Loucy (cell line): Measurements from ENCODE around the gene RBM33.

Experiments
- H2AFZ ChIP-seq: fragments of 200-600 bp; sonication (generic); 2 replicates; pipeline ENCODE4 v1.6.0; 2016; ENCODE audit warnings: antibody characterized with exemption, mild to moderate bottlenecking, low read length, moderate library complexity
- H3F3A ChIP-seq: fragments of 200-600 bp; 2 replicates; pipeline ENCODE4 v1.6.0; 2016; ENCODE audit warnings: antibody characterized with exemption, low read depth, mild to moderate bottlenecking
- H3K27me3 ChIP-seq: fragments of 200-600 bp; sonication (generic); 2 replicates; pipeline ENCODE4 v1.6.1; 2014; ENCODE audit warnings: low read length, mild to moderate bottlenecking; ENCODE audit not compliant: insufficient read depth, poor library complexity, severe bottlenecking
- H3K36me3 ChIP-seq: fragments of 200-600 bp; sonication (generic); 2 replicates; pipeline ENCODE4 v1.6.1; 2016; ENCODE audit warnings: low read length; ENCODE audit not compliant: insufficient read depth
- H3K4me1 ChIP-seq: fragments of 200-600 bp; sonication (generic); 2 replicates; pipeline ENCODE4 v1.5.1; 2014; ENCODE audit warnings: low read length, mild to moderate bottlenecking; ENCODE audit not compliant: insufficient read depth, poor library complexity, severe bottlenecking
- H3K4me2 ChIP-seq: fragments of 200-600 bp; sonication (generic); 2 replicates; pipeline ENCODE4 v1.6.0; 2014; ENCODE audit warnings: antibody characterized with exemption, low read length, low read depth, mild to moderate bottlenecking; ENCODE audit not compliant: poor library complexity, severe bottlenecking
- H3K4me3 ChIP-seq: fragments of 200-600 bp; sonication (generic); 2 replicates; pipeline ENCODE4 v1.5.1; 2014; ENCODE audit warnings: low read length, mild to moderate bottlenecking, mixed read lengths; ENCODE audit not compliant: poor library complexity, severe bottlenecking
- H3K79me2 ChIP-seq: fragments of 200-600 bp; sonication (generic); 2 replicates; pipeline ENCODE4 v1.6.1; 2014; ENCODE audit warnings: low read length; ENCODE audit not compliant: insufficient read depth
- H3K9ac ChIP-seq: fragments of 200-600 bp; sonication (generic); 2 replicates; pipeline ENCODE4 v1.6.0; 2014; ENCODE audit warnings: mild to moderate bottlenecking, low read depth, low read length, moderate library complexity; ENCODE audit not compliant: poor library complexity, severe bottlenecking
- H3K9me2 ChIP-seq: fragments of 200-600 bp; sonication (generic); replicated peaks from 2 replicates; pipeline ENCODE4 v1.6.1; 2016; ENCODE audit warnings: low read depth, low read length, mixed read lengths
- H3K9me3 ChIP-seq: fragments of 200-600 bp; sonication (generic); 2 replicates; pipeline ENCODE4 v1.6.1; 2014; ENCODE audit warnings: mild to moderate bottlenecking, antibody characterized with exemption, low read length, low read depth; ENCODE audit not compliant: insufficient read depth
- H4K20me1 ChIP-seq: fragments of 200-600 bp; sonication (generic); 2 replicates; pipeline ENCODE4 v1.6.0; 2014; ENCODE audit warnings: antibody characterized with exemption, low read length, mild to moderate bottlenecking; ENCODE audit not compliant: insufficient read depth, poor library complexity, severe bottlenecking
- CTCF ChIP-seq: fragments of 200-600 bp; sonication (generic); conservative IDR thresholded peaks from 2 replicates; pipeline ENCODE4 v1.5.1; 2014; ENCODE audit warnings: mild to moderate bottlenecking, antibody characterized with exemption, low read length
- EZH2phosphoT487 ChIP-seq: fragments of 200-600 bp; IDR thresholded peaks from 2 replicates; pipeline ENCODE4 v1.6.1; 2018; ENCODE audit warnings: antibody characterized with exemption, mild to moderate bottlenecking, moderate library complexity, borderline replicate concordance

Gene RBM33

GRCh38 chr7:155696747-155697146 is 52.3 kb downstream of the RBM33 start:
- Histone ChIP-seq H2AFZ (no peak overlapping the region), H3K9me2 (no peaks in the 10 kb centered on the region), H3F3A (no peaks in the 10 kb centered on the region), H3K4me2 (no peak overlapping the region), H3K36me3 (peaks cover 45% of the 10 kb centered on the region; the same call in 1 of the 2 replicates), H3K9ac (no peak overlapping the region), H3K4me3 (no peak overlapping the region), H3K4me1 (peaks cover 8% of the 10 kb centered on the region), H3K27me3 (no peaks in the 10 kb centered on the region), H3K79me2 (peaks cover 89% of the 10 kb centered on the region), H4K20me1 (peaks cover 88% of the 10 kb centered on the region), H3K9me3 (no peaks in the 10 kb centered on the region)
- no peak for TF ChIP-seq CTCF
- no peak for TF ChIP-seq EZH2phosphoT487

GRCh38 chr7:155698633-155699032 is 54.2 kb downstream of the RBM33 start:
- no peaks in the 10 kb centered on the region for H3K27me3 ChIP-seq
- no peak overlapping the region for H3K4me2 ChIP-seq
- no peak overlapping the region for H2AFZ ChIP-seq
- H3K9me2 ChIP-seq, result no peaks in the 10 kb centered on the region
- H3K9ac ChIP-seq, result no peak overlapping the region
- H3K4me3 ChIP-seq, result no peak overlapping the region
- peaks cover 60% of the 10 kb centered on the region for H3K36me3 ChIP-seq
- H3F3A ChIP-seq, result no peaks in the 10 kb centered on the region
- no peaks in the 10 kb centered on the region for H3K9me3 ChIP-seq
- H4K20me1 ChIP-seq, result peaks cover 70% of the 10 kb centered on the region
- peaks cover 86% of the 10 kb centered on the region for H3K79me2 ChIP-seq
- TF ChIP-seq CTCF (no peak), EZH2phosphoT487 (no peak)
- no peaks in the 10 kb centered on the region for H3K4me1 ChIP-seq

GRCh38 chr7:155699180-155699579 is 54.7 kb downstream of the RBM33 start:
- Histone ChIP-seq H3F3A (no peaks in the 10 kb centered on the region), H3K36me3 (peaks cover 65% of the 10 kb centered on the region), H3K27me3 (no peaks in the 10 kb centered on the region), H4K20me1 (peaks cover 68% of the 10 kb centered on the region), H3K9me2 (no peaks in the 10 kb centered on the region), H3K9me3 (no peaks in the 10 kb centered on the region), H3K9ac (no peak overlapping the region), H3K4me3 (no peak overlapping the region), H3K4me1 (no peaks in the 10 kb centered on the region), H2AFZ (no peak overlapping the region), H3K79me2 (peaks cover 86% of the 10 kb centered on the region), H3K4me2 (no peak overlapping the region)
- no peak for TF ChIP-seq EZH2phosphoT487
- no peak for TF ChIP-seq CTCF
